ENCODE data around the gene KIAA1614.

- TF ChIP-seq CTCF (conservative IDR thresholded peaks at IDR 0.05) (no peak), EZH2 (IDR thresholded peaks at IDR 0.05; ENCODE audit: low read depth) (no peak)
Measured at GRCh38 chr1:180967558-180967957, 54.9 kb downstream of the KIAA1614 start.

Measured in PC-9 (cell line).